WTC11 (cell line): ENCODE results near the gene TMEM9. TPM values are rescaled to one million over a fixed set of nuclear protein-coding genes. Genes with fewer than 3 reads are reported as not detected.

Source experiments
- ATAC-seq: fragments of 200-7000 bp; cut with Tn5 transposase; 2 replicates; pipeline ENCODE4 v1.10.0; 2021; ENCODE audit warnings: mild to moderate bottlenecking, moderate library complexity
- CTCF ChIA-PET: fragments of 300-600 bp; sonication (Branson Sonifier 250); formaldehyde crosslinking; loops from one replicate; lab custom pipeline; 2021; ENCODE audit warnings: antibody characterized with exemption; lab: Charles Lee
- POLR2A ChIA-PET: fragments of 350-600 bp; sonication (Branson Sonifier 250); formaldehyde crosslinking; loops from one replicate; lab custom pipeline; 2021; ENCODE audit warnings: antibody characterized with exemption; lab: Charles Lee
- DNase-seq: peaks from one replicate; pipeline ENCODE4 v3.0.0; 2021; ENCODE audit warnings: low spot score
- H3K27ac Mint-ChIP-seq: 2 replicates; pipeline ENCODE4 v1.8.0; 2021; ENCODE audit warnings: mixed read lengths
- H3K27me3 Mint-ChIP-seq: 2 replicates; pipeline ENCODE4 v1.8.0; 2021; ENCODE audit warnings: low read depth, mild to moderate bottlenecking, moderate library complexity, mixed read lengths
- H3K36me3 Mint-ChIP-seq: 2 replicates; pipeline ENCODE4 v1.8.0; 2021; ENCODE audit warnings: mixed read lengths
- H3K4me1 Mint-ChIP-seq: 2 replicates; pipeline ENCODE4 v1.8.0; 2022; ENCODE audit warnings: mixed read lengths
- H3K4me3 Mint-ChIP-seq: 2 replicates; pipeline ENCODE4 v1.8.0; 2021; ENCODE audit warnings: mild to moderate bottlenecking, moderate library complexity, mixed read lengths
- H3K9me3 Mint-ChIP-seq: 2 replicates; pipeline ENCODE4 v1.8.0; 2021; ENCODE audit warnings: mixed read lengths
- ATF2 ChIP-seq: sonication (generic); formaldehyde crosslinking; IDR thresholded peaks from 2 replicates; pipeline ENCODE4 v1.8.1; 2022; ENCODE audit warnings: low read depth, missing genetic modification reagents, borderline replicate concordance
- CDX4 ChIP-seq: fragments of 250-450 bp; sonication (Bioruptor Pico); IDR thresholded peaks from 2 replicates; pipeline ENCODE4 v1.9.0; 2021; ENCODE audit warnings: moderate library complexity, mild to moderate bottlenecking, inconsistent platforms, borderline replicate concordance
- CREM ChIP-seq: sonication (generic); formaldehyde crosslinking; IDR thresholded peaks from 2 replicates; pipeline ENCODE4 v1.8.1; 2022; ENCODE audit warnings: mild to moderate bottlenecking, missing genetic modification reagents, moderate library complexity
- CTCF ChIP-seq: fragments of 200-600 bp; IDR thresholded peaks from 2 replicates; pipeline ENCODE4 v1.8.0; 2022; ENCODE audit warnings: antibody characterized with exemption
- E2F4 ChIP-seq: sonication (generic); formaldehyde crosslinking; IDR thresholded peaks from 2 replicates; pipeline ENCODE4 v1.8.1; 2022; ENCODE audit warnings: low read depth, mild to moderate bottlenecking, moderate library complexity, missing genetic modification reagents, borderline replicate concordance
- E2F5 ChIP-seq: sonication (generic); formaldehyde crosslinking; IDR thresholded peaks from 2 replicates; pipeline ENCODE4 v1.8.1; 2022; ENCODE audit warnings: mild to moderate bottlenecking, moderate library complexity, missing genetic modification reagents
- ESRRA ChIP-seq: sonication (generic); formaldehyde crosslinking; IDR thresholded peaks from 2 replicates; pipeline ENCODE4 v1.8.1; 2022; ENCODE audit warnings: mild to moderate bottlenecking, missing genetic modification reagents, borderline replicate concordance
- ETV6 ChIP-seq: sonication (generic); formaldehyde crosslinking; IDR thresholded peaks from 2 replicates; pipeline ENCODE4 v1.8.1; 2022; ENCODE audit warnings: mild to moderate bottlenecking, missing genetic modification reagents
- IRF1 ChIP-seq: sonication (generic); formaldehyde crosslinking; IDR thresholded peaks from 2 replicates; pipeline ENCODE4 v1.8.0; 2023; ENCODE audit warnings: missing genetic modification reagents
- IRF2 ChIP-seq: sonication (generic); formaldehyde crosslinking; IDR thresholded peaks from 2 replicates; pipeline ENCODE4 v1.8.0; 2022; ENCODE audit warnings: low read depth, missing genetic modification reagents, borderline replicate concordance
- MYBL2 ChIP-seq: sonication (generic); formaldehyde crosslinking; IDR thresholded peaks from 2 replicates; pipeline ENCODE4 v1.8.1; 2023; ENCODE audit warnings: mild to moderate bottlenecking, moderate library complexity, missing genetic modification reagents
- NR1H2 ChIP-seq: sonication (generic); formaldehyde crosslinking; IDR thresholded peaks from 2 replicates; pipeline ENCODE4 v1.9.0; 2021; ENCODE audit warnings: mild to moderate bottlenecking, moderate library complexity, missing genetic modification reagents
- NR2C2 ChIP-seq: sonication (generic); formaldehyde crosslinking; IDR thresholded peaks from 2 replicates; pipeline ENCODE4 v1.8.0; 2022; ENCODE audit warnings: mild to moderate bottlenecking, missing genetic modification reagents
- OVOL2 ChIP-seq: fragments of 250-450 bp; sonication (Bioruptor Pico); IDR thresholded peaks from 2 replicates; pipeline ENCODE4 v1.9.0; 2021; ENCODE audit warnings: mild to moderate bottlenecking, borderline replicate concordance
- TEAD1 ChIP-seq: sonication (generic); formaldehyde crosslinking; IDR thresholded peaks from 2 replicates; pipeline ENCODE4 v1.8.0; 2022; ENCODE audit warnings: mild to moderate bottlenecking, missing genetic modification reagents
- USF1 ChIP-seq: sonication (generic); formaldehyde crosslinking; IDR thresholded peaks from 2 replicates; pipeline ENCODE4 v1.8.0; 2022; ENCODE audit warnings: mild to moderate bottlenecking, missing genetic modification reagents
- USF2 ChIP-seq: sonication (generic); formaldehyde crosslinking; IDR thresholded peaks from 2 replicates; pipeline ENCODE4 v1.8.1; 2023; ENCODE audit warnings: mild to moderate bottlenecking, missing genetic modification reagents, moderate library complexity
- ZBTB21 ChIP-seq: sonication (generic); formaldehyde crosslinking; IDR thresholded peaks from 2 replicates; pipeline ENCODE4 v1.8.1; 2023; ENCODE audit warnings: mild to moderate bottlenecking, missing genetic modification reagents, borderline replicate concordance
- ZMAT4 ChIP-seq: fragments of 250-450 bp; sonication (Bioruptor Pico); IDR thresholded peaks from 2 replicates; pipeline ENCODE4 v1.9.0; 2021; ENCODE audit warnings: mild to moderate bottlenecking
- ZNF263 ChIP-seq: sonication (generic); formaldehyde crosslinking; IDR thresholded peaks from 2 replicates; pipeline ENCODE4 v1.8.1; 2022; ENCODE audit warnings: low read depth, mild to moderate bottlenecking, moderate library complexity, missing genetic modification reagents
- ZNF317 ChIP-seq: sonication (generic); formaldehyde crosslinking; IDR thresholded peaks from 2 replicates; pipeline ENCODE4 v1.8.1; 2023; ENCODE audit warnings: low read depth, mild to moderate bottlenecking, moderate library complexity, missing genetic modification reagents, borderline replicate concordance
- ZNF512 ChIP-seq: sonication (generic); formaldehyde crosslinking; IDR thresholded peaks from 2 replicates; pipeline ENCODE4 v1.8.1; 2022; ENCODE audit warnings: missing genetic modification reagents, borderline replicate concordance
- total RNA-seq: library from RNA; stranded (reverse); gene quantifications from 3 replicates; pipeline ENCODE4 v1.2.3, GENCODE V29; 2021

The TMEM9 gene
- total RNA-seq, 1 experiment from 2014 or later, result 97.5 TPM

- TF ChIP-seq ZNF263 (CRISPR knock-in tag) (no peak), ZNF317 (CRISPR knock-in tag) (no peak), USF2 (CRISPR knock-in tag) (no peak), E2F4 (CRISPR knock-in tag) (no peak), USF1 (CRISPR knock-in tag) (no peak), IRF1 (no peak), CDX4 (CRISPR knock-in tag) (no peak), ZNF512 (no peak), MYBL2 (no peak), E2F5 (CRISPR knock-in tag) (no peak)
- ChIA-PET CTCF (interaction anchor here (0.9 to 2.4 kb wide), 5 partner anchors 8 to 132 kb away, joined by 3 to 10 read pairs (median 6); no protein-coding TSS in a partner anchor), POLR2A (no interaction called here)
- peaks cover 8% of the 10 kb centered on the region for H3K4me1 Mint-ChIP-seq
- DNase-seq (no peak), ATAC-seq (no peak)
- H3K27me3 Mint-ChIP-seq, result peaks cover 7% of the 10 kb centered on the region
- H3K9me3 Mint-ChIP-seq, result no peaks in the 10 kb centered on the region
- H3K27ac Mint-ChIP-seq, result no peak overlapping the region
- no peaks in the 10 kb centered on the region for H3K36me3 Mint-ChIP-seq
- no peak overlapping the region for H3K4me3 Mint-ChIP-seq
Observed at GRCh38 chr1:201103666-201104065, 50.6 kb downstream of the TMEM9 start.

- no peak overlapping the region for H3K27ac Mint-ChIP-seq
- DNase-seq, result no peak
- POLR2A ChIA-PET, result interaction anchor here (0.7 kb wide), 1 partner anchor 283 kb away, joined by 3 read pairs; no protein-coding TSS in a partner anchor
Observed at GRCh38 chr1:201100169-201100930, 53.9 kb downstream of the TMEM9 start.

More at GRCh38 chr1:201100169-201100930, 53.9 kb downstream of the TMEM9 start:
- TF ChIP-seq CREM (CRISPR knock-in tag) (no peak), USF1 (CRISPR knock-in tag) (no peak), IRF2 (CRISPR knock-in tag) (no peak), OVOL2 (CRISPR knock-in tag) (no peak), CTCF (no peak), NR2C2 (no peak), ETV6 (CRISPR knock-in tag) (no peak), ESRRA (no peak), ATF2 (CRISPR knock-in tag) (no peak), ZBTB21 (CRISPR knock-in tag) (no peak), NR1H2 (no peak), TEAD1 (CRISPR knock-in tag) (no peak), ZMAT4 (CRISPR knock-in tag) (no peak)
- no peaks in the 10 kb centered on the region for H3K36me3 Mint-ChIP-seq
- CTCF ChIA-PET, result interaction anchor here (2.4 to 3.9 kb wide), 4 partner anchors 14 to 121 kb away, joined by 9 to 23 read pairs (median 16); no protein-coding TSS in a partner anchor
- H3K4me3 Mint-ChIP-seq, result no peak overlapping the region
- peaks cover 5% of the 10 kb centered on the region for H3K4me1 Mint-ChIP-seq
- H3K27me3 Mint-ChIP-seq, result peaks cover 4% of the 10 kb centered on the region
- no peak for ATAC-seq
- no peaks in the 10 kb centered on the region for H3K9me3 Mint-ChIP-seq
